SK-N-MC (cell line): ENCODE data around the gene RFC1.

Experiments used
- EZH2 ChIP-seq: fragments of 200-600 bp; sonication (generic); IDR thresholded peaks from one replicate; pipeline ENCODE4 v1.6.1; 2017; ENCODE audit warnings: antibody characterized with exemption
- FOXP2 ChIP-seq: optimal IDR thresholded peaks from 2 replicates; pipeline ENCODE3; 2011; ENCODE audit warnings: mild to moderate bottlenecking, moderate library complexity; ENCODE audit not compliant: insufficient read depth; ENCODE audit errors: extremely low read length, control extremely low read depth
- POLR2AphosphoS5 ChIP-seq: IDR thresholded peaks from 2 replicates; pipeline ENCODE4 v1.6.1; 2012; ENCODE audit warnings: mild to moderate bottlenecking, low read depth, low read length, borderline replicate concordance

DNA sequence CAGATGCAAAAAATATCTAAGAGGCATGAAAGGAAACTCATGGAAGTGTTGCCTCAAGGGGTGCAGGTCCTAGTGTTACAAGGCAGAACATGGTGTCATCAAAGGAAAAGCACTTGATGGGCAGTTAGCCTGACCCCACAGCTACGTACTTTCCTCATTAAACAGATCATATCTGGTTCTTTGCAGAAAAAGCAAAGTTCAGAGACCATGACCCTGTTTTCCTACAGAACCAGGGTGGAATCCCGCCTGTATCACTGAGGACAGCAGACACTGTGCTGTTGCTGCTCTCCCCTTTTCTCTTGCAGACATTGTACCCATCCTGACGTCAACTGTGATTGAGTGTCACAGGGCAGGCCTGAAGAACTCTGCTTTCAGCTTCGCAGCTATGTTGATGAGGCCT is 91.7 kb downstream of the RFC1 start:
- no peak for TF ChIP-seq POLR2AphosphoS5
- no peak for TF ChIP-seq EZH2
- TF ChIP-seq FOXP2, result no peak
